ENCODE data around the gene DDX3X. TPM values are rescaled to one million over a fixed set of nuclear protein-coding genes. Genes with fewer than 3 reads are reported as not detected.
"Not testable (repeated sequence)": the region's sequence is repeated elsewhere in the genome, so short reads cannot be mapped to it uniquely, and the experiment has no call there.

DDX3X gene
- total and polyA plus RNA-seq, 12 donors = 59.4 to 391 (median 202) TPM

DNA sequence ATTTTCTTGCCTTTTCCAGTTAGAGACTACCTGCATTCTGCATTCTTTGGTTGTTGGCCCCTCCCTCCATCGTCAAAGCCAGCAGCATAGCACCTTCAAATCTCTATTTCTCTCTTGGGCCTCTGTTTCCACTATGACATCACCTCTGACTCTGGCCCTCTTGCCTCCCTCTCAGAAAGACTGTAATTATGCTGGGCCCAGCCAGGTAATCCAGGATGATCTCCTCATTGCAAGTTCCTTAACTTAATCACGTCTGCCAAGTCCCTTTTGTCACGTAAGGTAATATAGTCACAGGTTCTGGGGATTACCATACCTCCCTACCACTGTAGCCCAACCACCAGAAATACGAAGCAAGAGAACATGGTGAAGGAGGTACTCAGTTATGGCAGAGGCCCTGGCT is 73.9 kb downstream of the DDX3X start:
- DNase-seq = no peak
- peaks cover 18% of the 10 kb centered on the region for H3K27me3 ChIP-seq
- no peaks in the 10 kb centered on the region for H3K36me3 ChIP-seq (replicated peaks in 1 of 2)
- TF ChIP-seq POLR2A (IDR thresholded peaks at IDR 0.05) = no peak
- no peak for TF ChIP-seq CTCF (IDR thresholded peaks at IDR 0.05)
- H3K9me3 ChIP-seq (replicated peaks in 1 of 3) = no peaks in the 10 kb centered on the region
- intact Hi-C loops (cut with DNase I) = no loop called here
- no peaks in the 10 kb centered on the region for H3K4me1 ChIP-seq (replicated peaks in 1 of 2)
- no peak overlapping the region for H3K4me3 ChIP-seq
- no peak overlapping the region for H3K27ac ChIP-seq
- 66 to 86% (median 82%) methylated on average over 2 to 4 of the region's 4 CpGs for WGBS, 4 donors

GRCh38 chrX:41408576-41408975 is 74.6 kb downstream of the DDX3X start:
- Histone ChIP-seq H3K27me3 (peaks cover 18% of the 10 kb centered on the region), H3K9me3 (replicated peaks in 1 of 3) (no peaks in the 10 kb centered on the region), H3K4me1 (replicated peaks in 1 of 2) (no peaks in the 10 kb centered on the region), H3K27ac (no peak overlapping the region), H3K36me3 (replicated peaks in 1 of 2) (no peaks in the 10 kb centered on the region), H3K4me3 (no peak overlapping the region)
- DNase-seq = no peak
- 77 to 94% (median 88%) methylated on average over 2 to 9 of the region's 9 CpGs for WGBS, 4 donors
- no peak for TF ChIP-seq CTCF (IDR thresholded peaks at IDR 0.05)
- TF ChIP-seq POLR2A (IDR thresholded peaks at IDR 0.05) = no peak
- intact Hi-C loops (cut with DNase I) = no loop called here

DNA sequence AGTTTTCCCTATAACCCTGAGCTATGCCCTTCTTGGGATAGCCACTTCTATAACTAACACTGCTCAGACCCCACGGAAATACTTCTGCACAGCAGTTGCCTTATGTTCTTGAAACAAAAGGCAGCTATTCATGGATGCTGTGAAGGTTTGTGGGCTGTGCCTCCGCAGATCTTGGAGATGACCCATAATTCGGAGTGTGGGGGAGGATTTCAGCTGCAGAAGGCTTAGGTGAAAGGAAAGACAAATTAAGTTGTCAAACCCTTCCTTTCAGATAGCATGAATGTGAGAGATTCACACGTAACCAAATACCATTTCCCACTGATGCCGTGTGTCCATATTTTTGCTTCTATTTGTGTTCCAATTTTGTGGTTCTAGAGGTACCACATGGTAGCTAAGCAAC is 75.0 kb downstream of the DDX3X start:
- Histone ChIP-seq H3K4me1 (replicated peaks in 1 of 2) (no peaks in the 10 kb centered on the region), H3K9me3 (replicated peaks in 1 of 3) (no peaks in the 10 kb centered on the region), H3K27ac (no peak overlapping the region), H3K36me3 (replicated peaks in 1 of 2) (no peaks in the 10 kb centered on the region), H3K4me3 (no peak overlapping the region), H3K27me3 (peaks cover 18% of the 10 kb centered on the region)
- WGBS, 4 donors = 74 to 87% (median 81%) methylated on average over 5 of the region's 5 CpGs
- TF ChIP-seq POLR2A (IDR thresholded peaks at IDR 0.05) (no peak), CTCF (IDR thresholded peaks at IDR 0.05) (no peak)
- intact Hi-C loops (cut with DNase I) = no loop called here
- no peak for DNase-seq

GRCh38 chrX:41411222-41411621 is 77.3 kb downstream of the DDX3X start:
- H3K4me3 ChIP-seq; DNase-seq; H3K27ac ChIP-seq; H3K4me1 ChIP-seq (replicated peaks in 1 of 2); H3K9me3 ChIP-seq (replicated peaks in 1 of 3); intact Hi-C loops (cut with DNase I); H3K36me3 ChIP-seq (replicated peaks in 1 of 2): not testable (repeated sequence)
- H3K27me3 ChIP-seq = peaks cover 18% of the 10 kb centered on the region
- 86 to 90% (median 88%) methylated on average over 8 to 10 of the region's 10 CpGs for WGBS, 4 donors

GRCh38 chrX:41412261-41413081 is 78.5 kb downstream of the DDX3X start:
- Histone ChIP-seq H3K9me3 (replicated peaks in 1 of 3) (no peaks in the 10 kb centered on the region), H3K27me3 (peaks cover 10% of the 10 kb centered on the region), H3K4me1 (replicated peaks in 1 of 2) (no peaks in the 10 kb centered on the region), H3K36me3 (replicated peaks in 1 of 2) (no peaks in the 10 kb centered on the region), H3K27ac (no peak overlapping the region), H3K4me3 (no peak overlapping the region)
- DNase-seq = peak in 1 of 7 donors; percentile 13
- intact Hi-C loops (cut with DNase I) = no loop called here
- no peak for TF ChIP-seq CTCF (IDR thresholded peaks at IDR 0.05)
- no peak for TF ChIP-seq POLR2A (IDR thresholded peaks at IDR 0.05)
- 71 to 85% (median 78%) methylated on average over 8 to 9 of the region's 9 CpGs for WGBS, 4 donors
